NOMO-1 (cell line): ENCODE results near the gene SRPRA.
"Not testable (repeated sequence)": the region's sequence is repeated elsewhere in the genome, so short reads cannot be mapped to it uniquely, and the experiment has no call there.

Source experiments
- DNase-seq, 2 experiments: peaks; one replicate each; lab custom pipeline; 2025; ENCODE audit not compliant: unreplicated experiment in 2 of 2; lab: John Stamatoyannopoulos, UW

Gene SRPRA

GRCh38 chr11:126268708-126269579, at the start of gene SRPRA, which contains the start of gene FOXRED1:
TSS of gene SRPRA (minus strand) at chr11:126268895. CDS start at chr11:126268804, 91 bp downstream.
TSS of gene FOXRED1 (plus strand) at chr11:126269154. CDS start at chr11:126269207, 53 bp downstream.
- peak; percentile 97 to 99 for DNase-seq

GRCh38 chr11:126317756-126318573, 49.3 kb upstream of the SRPRA start:
- DNase-seq = peak; percentile 11 to 21

GRCh38 chr11:126317432-126317755, 48.7 kb upstream of the SRPRA start:
- DNase-seq = no peak

GRCh38 chr11:126313826-126314225, 45.1 kb upstream of the SRPRA start:
- peak; percentile 36 to 38 for DNase-seq

GRCh38 chr11:126312961-126313360, 44.3 kb upstream of the SRPRA start:
- no peak for DNase-seq

GRCh38 chr11:126311401-126312291, 43.0 kb upstream of the SRPRA start:
- peak; percentile 79 to 93 for DNase-seq

- no peak for DNase-seq
These were observed 42.3 kb upstream of the SRPRA start for GRCh38 chr11:126310992-126311310.

GRCh38 chr11:126310200-126310991, 41.7 kb upstream of the SRPRA start:
- peak; percentile 30 to 76 for DNase-seq

GRCh38 chr11:126308771-126309170, 40.1 kb upstream of the SRPRA start:
- not testable (repeated sequence) for DNase-seq

GRCh38 chr11:126308271-126308671, 39.6 kb upstream of the SRPRA start:
- no peak for DNase-seq

GRCh38 chr11:126307706-126308105, 39.0 kb upstream of the SRPRA start:
- DNase-seq = peak; percentile 46 to 71

GRCh38 chr11:126305699-126306098, 37.0 kb upstream of the SRPRA start:
- DNase-seq = no peak

- DNase-seq = no peak
These were observed 35.9 kb upstream of the SRPRA start for GRCh38 chr11:126304457-126305075.

GRCh38 chr11:126303623-126304456, 35.1 kb upstream of the SRPRA start, which contains the start of gene DCPS:
TSS of gene DCPS (plus strand) at chr11:126304060. CDS start at chr11:126304081, 21 bp downstream.
- DNase-seq = peak; percentile 71 to 90

GRCh38 chr11:126297004-126297403, 28.3 kb upstream of the SRPRA start:
- no peak for DNase-seq

GRCh38 chr11:126293726-126294125, 25.0 kb upstream of the SRPRA start:
- no peak for DNase-seq

- DNase-seq = no peak
These were observed 22.2 kb upstream of the SRPRA start for GRCh38 chr11:126290887-126291286.

GRCh38 chr11:126288237-126288636, 19.5 kb upstream of the SRPRA start:
- DNase-seq = no peak

GRCh38 chr11:126284829-126285228, 16.1 kb upstream of the SRPRA start:
- peak; percentile 20 to 46 for DNase-seq
